ENCODE data around the gene NEDD4L. TPM values are rescaled to one million over a fixed set of nuclear protein-coding genes. Genes with fewer than 3 reads are reported as not detected.

NEDD4L gene
- total and polyA plus RNA-seq, 10 of the 15 experiments (the other 5 are each of a cell fraction or from before 2014, with no cell fraction given) = 7.4 to 24.0 (median 17.7) TPM

- TF ChIP-seq BCLAF1 (IDR thresholded peaks at IDR 0.05) (no peak), CBFB (IDR thresholded peaks at IDR 0.05; ENCODE audit: low read depth) (no peak), NR2C1 (IDR thresholded peaks at IDR 0.05) (no peak)
Measured at GRCh38 chr18:58362027-58362575, 318.1 kb downstream of the NEDD4L start (continued).

GRCh38 chr18:58362829-58363271 lies 318.8 kb downstream of the NEDD4L start:
- DNase-seq (ENCODE audit: low read depth, low spot score) (no peak), FAIRE-seq (no peak), ATAC-seq (no peak)
- no peak overlapping the region for H3K27ac ChIP-seq (ENCODE audit: control insufficient read depth, insufficient read depth)
- in situ Hi-C loops (cut with MboI) (no loop called here), intact Hi-C loops (cut with micrococcal nuclease; ENCODE audit: unreplicated experiment) (no loop called here)
- POLR2A ChIA-PET = no interaction called here
- H4K20me1 ChIP-seq (ENCODE audit: control insufficient read depth, insufficient read depth) = no peaks in the 10 kb centered on the region
- SMC1A ChIA-PET (ENCODE audit: uncharacterized antibody, unreplicated experiment) = interaction anchor here (1.1 to 1.4 kb wide), 2 partner anchors 12 to 13 kb away, joined by 3 to 4 read pairs; no protein-coding TSS in a partner anchor
- no peaks in the 10 kb centered on the region for H3K27me3 ChIP-seq (replicated peaks in 1 of 2; ENCODE audit: control insufficient read depth in 2 of 2, insufficient read depth in 2 of 2, low read length in 1 of 2)
- 53% methylated on average over 2 of the region's 2 CpGs for WGBS (ENCODE audit: insufficient coverage, insufficient replicate concordance, low lambda C conversion rate, missing lambda C conversion rate)
- peaks cover 0 to 3% of the 10 kb centered on the region in 2 experiments; a peak in 1 of 4 replicates for H3K36me3 ChIP-seq (ENCODE audit: control insufficient read depth in 2 of 2, insufficient read depth in 2 of 2, low read length in 1 of 2)
- H3K79me2 ChIP-seq (ENCODE audit: control insufficient read depth, insufficient read depth, low read length) = no peaks in the 10 kb centered on the region
- BruUV-seq (replicated peaks) = no TSS peak
- no peak for TF ChIP-seq NFYA (IDR thresholded peaks at IDR 0.05; ENCODE audit: borderline replicate concordance, low read depth, low read length)
- no peak for TF ChIP-seq IRF5 (IDR thresholded peaks at IDR 0.05; ENCODE audit: borderline replicate concordance)
- no peak for TF ChIP-seq CBFB (IDR thresholded peaks at IDR 0.05; ENCODE audit: low read depth)
- no peak for TF ChIP-seq CREM (IDR thresholded peaks at IDR 0.05; ENCODE audit: low read depth)
- no peak for TF ChIP-seq CBX5 (IDR thresholded peaks at IDR 0.05; ENCODE audit: low read depth)
- TF ChIP-seq RCOR1 (conservative IDR thresholded peaks at IDR 0.05; ENCODE audit: low read depth, low read length) = no peak
- no peak for TF ChIP-seq SIX5 (IDR thresholded peaks at IDR 0.05; ENCODE audit: low read depth, low read length, severe bottlenecking)
- no peaks in the 10 kb centered on the region for H3K4me1 ChIP-seq (ENCODE audit: control insufficient read depth, insufficient read depth, low read length)
- no peak overlapping the region for H3K4me2 ChIP-seq (ENCODE audit: control insufficient read depth, insufficient read depth)
- no peak overlapping the region for H3K9ac ChIP-seq (ENCODE audit: control insufficient read depth, insufficient read depth, low read length)
- H2AFZ ChIP-seq (ENCODE audit: control insufficient read depth, low read depth, low read length) = no peak overlapping the region
- H3K4me3 ChIP-seq = no peak overlapping the region
- CTCF ChIA-PET = interaction anchor here (0.6 to 1.7 kb wide), 4 partner anchors 22 to 582 kb away, joined by 3 to 4 read pairs (median 4); no protein-coding TSS in a partner anchor
- H3K9me3 ChIP-seq (replicated peaks; ENCODE audit: control insufficient read depth, insufficient read depth, low read length) = no peaks in the 10 kb centered on the region
- RAD21 ChIA-PET (ENCODE audit: unreplicated experiment) = no interaction called here
